ENCODE results near the gene LTBP2. TPM values are rescaled to one million over a fixed set of nuclear protein-coding genes. Genes with fewer than 3 reads are reported as not detected.

The LTBP2 gene
- total RNA-seq, 1 donor from 2014 or later = 1.3 TPM

GRCh38 chr14:74490486-74490885 is 121.6 kb downstream of the LTBP2 start:
- Mint-ChIP-seq H3K9me3 (no peaks in the 10 kb centered on the region), H3K4me3 (peak overlapping the region; percentile 29), H3K36me3 (ENCODE audit: low read depth) (no peaks in the 10 kb centered on the region), H3K4me1 (peaks cover 19% of the 10 kb centered on the region), H3K27ac (ENCODE audit: unreplicated experiment) (no peak overlapping the region), H3K27me3 (ENCODE audit: low read depth) (no peaks in the 10 kb centered on the region)
- DNase-seq (ENCODE audit: low read depth, low spot score) = no peak
- TF ChIP-seq CTCF (conservative IDR thresholded peaks at IDR 0.05) = no peak

GRCh38 chr14:74488786-74489397 is 123.1 kb downstream of the LTBP2 start:
- no peak for TF ChIP-seq CTCF (conservative IDR thresholded peaks at IDR 0.05)
- no peaks in the 10 kb centered on the region for H3K9me3 Mint-ChIP-seq
- H3K4me1 Mint-ChIP-seq = peaks cover 4% of the 10 kb centered on the region
- no peak overlapping the region for H3K4me3 Mint-ChIP-seq
- no peak overlapping the region for H3K27ac Mint-ChIP-seq (ENCODE audit: unreplicated experiment)
- H3K27me3 Mint-ChIP-seq (ENCODE audit: low read depth) = no peaks in the 10 kb centered on the region
- no peak for DNase-seq (ENCODE audit: low read depth, low spot score)
- no peaks in the 10 kb centered on the region for H3K36me3 Mint-ChIP-seq (ENCODE audit: low read depth)

GRCh38 chr14:74486164-74486563 is 125.9 kb downstream of the LTBP2 start:
- Mint-ChIP-seq H3K36me3 (ENCODE audit: low read depth) (no peaks in the 10 kb centered on the region), H3K27me3 (ENCODE audit: low read depth) (no peaks in the 10 kb centered on the region), H3K4me1 (no peaks in the 10 kb centered on the region), H3K27ac (ENCODE audit: unreplicated experiment) (no peak overlapping the region), H3K9me3 (no peaks in the 10 kb centered on the region), H3K4me3 (no peak overlapping the region)
- TF ChIP-seq CTCF (conservative IDR thresholded peaks at IDR 0.05) = no peak
- no peak for DNase-seq (ENCODE audit: low read depth, low spot score)

- TF ChIP-seq CTCF (conservative IDR thresholded peaks at IDR 0.05) = no peak
- H3K27me3 Mint-ChIP-seq (ENCODE audit: low read depth) = no peaks in the 10 kb centered on the region
- no peaks in the 10 kb centered on the region for H3K9me3 Mint-ChIP-seq
- no peak overlapping the region for H3K4me3 Mint-ChIP-seq
- no peaks in the 10 kb centered on the region for H3K36me3 Mint-ChIP-seq (ENCODE audit: low read depth)
- no peak for DNase-seq (ENCODE audit: low read depth, low spot score)
- no peak overlapping the region for H3K27ac Mint-ChIP-seq (ENCODE audit: unreplicated experiment)
- no peaks in the 10 kb centered on the region for H3K4me1 Mint-ChIP-seq
These were observed 128.7 kb downstream of the LTBP2 start for GRCh38 chr14:74483321-74483720.

- no peaks in the 10 kb centered on the region for H3K9me3 Mint-ChIP-seq
- no peaks in the 10 kb centered on the region for H3K36me3 Mint-ChIP-seq (ENCODE audit: low read depth)
- TF ChIP-seq CTCF (conservative IDR thresholded peaks at IDR 0.05) = no peak
- no peaks in the 10 kb centered on the region for H3K27me3 Mint-ChIP-seq (ENCODE audit: low read depth)
- H3K27ac Mint-ChIP-seq (ENCODE audit: unreplicated experiment) = no peak overlapping the region
- DNase-seq (ENCODE audit: low read depth, low spot score) = no peak
- H3K4me1 Mint-ChIP-seq = no peaks in the 10 kb centered on the region
- H3K4me3 Mint-ChIP-seq = no peak overlapping the region
These were observed 129.5 kb downstream of the LTBP2 start for GRCh38 chr14:74482571-74482970.
